ENCODE data around the gene ELMO1.
A peak's percentile ranks its signal among the peaks of the same experiment; 100 is the strongest.

Gene ELMO1

DNA sequence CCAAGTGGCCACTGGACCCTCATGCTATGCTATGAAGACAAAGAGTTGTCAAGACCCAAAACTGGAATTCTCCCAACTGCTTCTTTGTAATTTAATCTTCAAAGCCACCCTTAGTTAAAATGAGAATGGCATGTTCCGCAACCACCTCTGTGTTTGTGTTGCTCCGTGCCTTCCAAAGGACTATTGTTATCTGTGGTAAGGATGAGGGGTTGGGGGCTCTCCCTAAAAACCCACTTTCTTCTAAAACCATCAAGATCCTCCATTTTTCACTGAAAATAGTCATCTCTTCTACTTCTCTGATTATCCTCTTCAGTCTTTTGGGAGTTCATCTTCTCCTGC lies 502.3 kb downstream of the ELMO1 start:
- no peak for TF ChIP-seq POLR2A (IDR thresholded peaks at IDR 0.05; ENCODE audit: low read depth, low read length)
- no peak for TF ChIP-seq POLR2AphosphoS5 (IDR thresholded peaks at IDR 0.05; ENCODE audit: low read depth, low read length)
- no peak for TF ChIP-seq TAF1 (IDR thresholded peaks at IDR 0.05; ENCODE audit: borderline replicate concordance, low read depth, low read length)
- DNase-seq (ENCODE audit: insufficient read length) (no peak), FAIRE-seq (no peak)

DNA sequence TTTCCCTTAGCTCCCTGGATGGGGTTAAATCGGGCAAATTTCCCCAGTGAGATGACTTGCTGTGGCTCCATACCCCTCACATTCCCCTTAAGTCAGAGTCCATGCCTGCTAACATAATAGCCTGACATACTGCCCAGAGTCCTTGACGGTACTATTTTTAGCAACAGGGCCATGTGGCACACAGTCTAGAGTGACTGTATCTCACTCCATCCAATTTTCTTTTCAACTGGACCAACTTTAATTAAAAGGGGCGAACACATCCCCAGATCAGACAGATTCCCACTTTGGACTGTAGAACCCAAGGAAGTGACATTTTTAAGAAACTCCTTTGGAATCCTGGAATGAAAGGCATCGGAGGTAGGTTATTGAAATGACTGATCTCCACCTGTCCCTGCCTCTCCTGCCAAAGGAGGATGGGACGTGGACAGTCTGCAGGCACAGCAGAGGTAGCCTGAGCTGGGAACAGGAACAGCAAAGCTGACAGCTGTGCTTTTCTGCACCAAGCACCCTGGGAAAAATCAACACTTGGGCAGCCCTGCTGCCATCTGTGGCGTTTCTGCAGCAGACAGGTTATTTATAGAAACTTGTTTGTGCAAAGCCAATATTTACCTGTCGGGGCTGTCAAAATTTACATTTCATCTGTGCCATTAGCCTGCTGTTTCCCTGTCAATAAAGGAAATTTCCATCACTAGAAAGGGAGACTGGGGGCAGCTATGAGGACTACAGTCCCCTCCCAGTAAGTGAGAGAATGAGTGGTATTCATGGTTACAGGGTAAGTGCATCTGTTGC lies 502.9 kb downstream of the ELMO1 start:
- no peak for DNase-seq (ENCODE audit: insufficient read length)

GRCh38 chr7:36944838-36945237 lies 503.8 kb downstream of the ELMO1 start:
- FAIRE-seq (no peak), DNase-seq (ENCODE audit: insufficient read length) (no peak)
- TF ChIP-seq POLR2A (IDR thresholded peaks at IDR 0.05; ENCODE audit: low read depth, low read length) (no peak), TAF1 (IDR thresholded peaks at IDR 0.05; ENCODE audit: borderline replicate concordance, low read depth, low read length) (no peak), POLR2AphosphoS5 (IDR thresholded peaks at IDR 0.05; ENCODE audit: low read depth, low read length) (no peak)

More for the DNA sequence above, 502.9 kb downstream of the ELMO1 start:
- FAIRE-seq: peak; percentile 72
- TF ChIP-seq TAF1 (IDR thresholded peaks at IDR 0.05; ENCODE audit: borderline replicate concordance, low read depth, low read length) (no peak), POLR2AphosphoS5 (IDR thresholded peaks at IDR 0.05; ENCODE audit: low read depth, low read length) (no peak), POLR2A (IDR thresholded peaks at IDR 0.05; ENCODE audit: low read depth, low read length) (no peak)

- TF ChIP-seq POLR2AphosphoS5 (IDR thresholded peaks at IDR 0.05; ENCODE audit: low read depth, low read length) (no peak), TAF1 (IDR thresholded peaks at IDR 0.05; ENCODE audit: borderline replicate concordance, low read depth, low read length) (no peak), POLR2A (IDR thresholded peaks at IDR 0.05; ENCODE audit: low read depth, low read length) (no peak)
- DNase-seq (ENCODE audit: insufficient read length) (no peak), FAIRE-seq (peak; percentile 80)
Measured at GRCh38 chr7:36943591-36944435, 504.9 kb downstream of the ELMO1 start.

DNA sequence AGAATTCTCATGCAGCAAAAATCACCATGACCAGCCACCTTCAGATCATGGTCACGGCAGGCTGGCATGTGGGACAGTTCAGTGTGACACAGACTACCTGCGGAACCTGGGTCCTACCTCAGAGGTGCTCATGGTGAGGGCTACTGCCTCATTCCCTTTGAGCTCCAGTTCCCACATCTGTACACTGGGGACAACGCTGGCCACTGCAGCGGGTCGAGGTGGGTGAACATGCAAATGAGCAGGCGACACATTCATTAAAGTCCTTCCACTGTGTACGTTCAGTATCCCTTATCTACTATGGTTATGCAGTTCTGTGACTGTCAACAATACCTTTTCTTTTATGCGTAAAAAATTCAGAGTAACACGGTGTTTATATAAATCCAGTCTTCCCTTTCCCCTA lies 505.7 kb downstream of the ELMO1 start:
- no peak for TF ChIP-seq TAF1 (IDR thresholded peaks at IDR 0.05; ENCODE audit: borderline replicate concordance, low read depth, low read length)
- no peak for TF ChIP-seq POLR2A (IDR thresholded peaks at IDR 0.05; ENCODE audit: low read depth, low read length)
- FAIRE-seq: no peak
- DNase-seq (ENCODE audit: insufficient read length): no peak

DNA sequence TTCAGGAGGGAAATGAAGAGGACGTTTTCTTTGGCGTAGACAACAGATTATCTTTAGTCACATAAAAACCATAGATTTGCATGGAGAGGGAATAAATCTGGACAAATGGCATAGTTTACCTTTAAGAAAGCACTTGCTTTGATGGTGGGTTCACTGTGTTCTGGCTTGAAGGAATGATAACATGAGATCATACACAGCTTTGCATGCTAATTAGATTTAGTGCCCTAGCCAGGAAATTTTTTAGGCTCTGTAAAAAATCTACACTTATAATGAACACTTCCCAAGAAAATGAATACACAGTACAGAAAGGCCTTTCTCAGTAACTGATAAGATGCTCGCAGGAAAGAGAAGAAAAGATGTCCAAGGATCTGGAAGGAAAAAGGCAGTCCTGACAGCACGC lies 506.1 kb downstream of the ELMO1 start:
- TF ChIP-seq POLR2A (IDR thresholded peaks at IDR 0.05; ENCODE audit: low read depth, low read length) (no peak), TAF1 (IDR thresholded peaks at IDR 0.05; ENCODE audit: borderline replicate concordance, low read depth, low read length) (no peak), POLR2AphosphoS5 (IDR thresholded peaks at IDR 0.05; ENCODE audit: low read depth, low read length) (no peak)
- no peak for DNase-seq (ENCODE audit: insufficient read length)
- peak; percentile 78 for FAIRE-seq

- FAIRE-seq: no peak
- TF ChIP-seq TAF1 (IDR thresholded peaks at IDR 0.05; ENCODE audit: borderline replicate concordance, low read depth, low read length): no peak
- no peak for DNase-seq (ENCODE audit: insufficient read length)
Measured at GRCh38 chr7:36942025-36942424, 506.6 kb downstream of the ELMO1 start.

DNA sequence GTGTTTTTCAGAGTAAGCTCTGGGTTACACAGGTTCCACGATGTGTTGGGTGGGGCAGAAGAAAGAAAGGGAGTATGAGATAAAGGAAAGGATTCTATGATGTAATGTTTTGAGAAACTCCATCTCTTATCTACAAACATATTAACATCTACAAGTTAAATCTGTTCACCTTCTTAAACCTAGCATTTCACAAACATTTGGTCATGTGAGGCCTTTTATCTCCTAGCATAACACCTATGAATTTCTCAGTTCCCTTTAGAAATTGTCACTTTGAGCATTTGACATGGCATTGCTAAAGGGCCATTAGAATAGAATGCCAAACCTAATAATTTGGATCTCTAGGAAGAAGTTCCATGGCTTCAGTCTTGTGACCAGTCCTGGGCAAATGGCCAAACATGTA lies 507.3 kb downstream of the ELMO1 start:
- no peak for FAIRE-seq
- DNase-seq (ENCODE audit: insufficient read length): no peak
- no peak for TF ChIP-seq POLR2AphosphoS5 (IDR thresholded peaks at IDR 0.05; ENCODE audit: low read depth, low read length)

- TF ChIP-seq POLR2AphosphoS5 (IDR thresholded peaks at IDR 0.05; ENCODE audit: low read depth, low read length): no peak
- TF ChIP-seq POLR2A (IDR thresholded peaks at IDR 0.05; ENCODE audit: low read depth, low read length): no peak
- no peak for DNase-seq (ENCODE audit: insufficient read length)
- no peak for FAIRE-seq
Measured at GRCh38 chr7:36939816-36940215, 508.8 kb downstream of the ELMO1 start.

DNA sequence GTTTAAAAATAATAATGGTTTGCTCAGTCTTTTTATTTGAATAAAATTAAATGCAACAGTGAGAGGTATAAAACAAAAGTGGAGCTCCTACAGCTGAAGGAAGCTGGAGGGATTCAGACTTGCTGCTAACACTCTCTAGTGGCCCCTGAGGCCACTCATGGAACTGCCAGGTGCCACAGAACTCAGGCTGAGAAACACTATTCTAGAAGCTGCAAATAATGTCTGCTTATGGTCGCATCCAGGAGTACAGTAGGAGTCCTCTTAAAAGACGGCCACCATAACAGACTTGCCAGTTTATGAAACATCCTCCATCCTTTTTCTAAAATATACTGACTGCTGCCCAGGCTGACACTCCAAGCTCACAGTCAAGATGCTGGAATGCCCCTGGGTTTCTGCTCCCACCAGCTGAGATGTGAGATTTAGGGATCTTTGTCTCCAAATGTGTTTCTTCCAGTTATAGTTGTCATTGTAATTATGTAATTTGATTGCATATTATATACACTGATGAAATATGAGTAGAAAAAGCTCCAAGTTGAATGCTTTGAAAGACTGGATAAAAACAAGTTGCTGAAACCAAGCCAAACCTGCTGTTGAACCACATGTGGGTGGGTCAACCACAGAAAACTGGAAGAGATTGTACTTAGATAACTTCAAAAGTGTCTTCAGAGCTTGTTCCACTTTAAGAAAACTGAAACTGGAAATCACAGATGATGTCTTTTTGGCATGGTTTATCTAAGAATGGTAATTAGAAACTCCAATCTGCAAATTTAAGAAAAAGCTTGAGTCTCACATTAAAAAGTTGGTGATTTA lies 510.7 kb downstream of the ELMO1 start:
- DNase-seq (ENCODE audit: insufficient read length): no peak
- no peak for FAIRE-seq
- TF ChIP-seq POLR2AphosphoS5 (IDR thresholded peaks at IDR 0.05; ENCODE audit: low read depth, low read length) (no peak), TAF1 (IDR thresholded peaks at IDR 0.05; ENCODE audit: borderline replicate concordance, low read depth, low read length) (no peak), POLR2A (IDR thresholded peaks at IDR 0.05; ENCODE audit: low read depth, low read length) (no peak)

DNA sequence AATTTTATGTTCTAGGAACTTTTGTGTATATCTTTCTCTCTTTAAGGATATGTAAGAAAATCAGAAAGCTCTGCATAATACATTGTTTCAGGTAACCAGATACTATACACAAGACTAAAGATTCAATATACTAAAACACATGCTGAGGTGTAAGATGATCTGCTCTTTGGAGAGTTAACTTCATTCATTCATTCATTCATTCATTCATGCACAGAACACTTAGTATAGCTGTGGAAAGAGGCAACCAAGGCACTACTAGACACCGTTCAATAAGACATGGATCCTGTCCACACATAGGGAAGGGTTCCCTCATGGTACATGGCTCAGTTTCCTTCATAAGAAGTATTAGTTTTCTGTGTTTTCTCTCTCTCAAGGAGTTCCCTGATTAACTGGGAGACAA lies 516.8 kb downstream of the ELMO1 start:
- no peak for DNase-seq (ENCODE audit: insufficient read length)
- TF ChIP-seq TAF1 (IDR thresholded peaks at IDR 0.05; ENCODE audit: borderline replicate concordance, low read depth, low read length) (no peak), POLR2A (IDR thresholded peaks at IDR 0.05; ENCODE audit: low read depth, low read length) (no peak), POLR2AphosphoS5 (IDR thresholded peaks at IDR 0.05; ENCODE audit: low read depth, low read length) (no peak)
- no peak for FAIRE-seq

DNA sequence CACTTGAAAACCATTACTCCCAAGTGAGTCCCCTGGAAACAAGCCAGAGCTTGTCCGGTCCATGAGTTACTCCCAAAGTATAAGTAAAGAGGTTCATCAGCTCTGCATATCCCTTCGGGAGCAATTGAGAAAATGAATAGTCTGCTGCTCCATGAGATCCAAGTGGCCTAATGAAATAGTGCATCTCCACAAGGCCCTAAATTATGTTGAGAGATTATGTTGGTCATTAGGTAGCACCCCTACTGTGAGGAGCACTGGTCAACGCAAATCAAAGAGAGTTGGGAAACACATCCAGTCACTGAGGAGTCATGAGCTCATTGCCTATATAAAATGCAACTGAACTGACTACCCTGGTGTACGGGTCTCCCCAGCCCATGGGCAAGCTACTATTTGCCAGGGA lies 518.9 kb downstream of the ELMO1 start:
- FAIRE-seq (no peak), DNase-seq (ENCODE audit: insufficient read length) (no peak)
- TF ChIP-seq TAF1 (IDR thresholded peaks at IDR 0.05; ENCODE audit: borderline replicate concordance, low read depth, low read length): no peak
- no peak for TF ChIP-seq POLR2AphosphoS5 (IDR thresholded peaks at IDR 0.05; ENCODE audit: low read depth, low read length)
- TF ChIP-seq POLR2A (IDR thresholded peaks at IDR 0.05; ENCODE audit: low read depth, low read length): no peak

Data from GM12892 (cell line).